ENCODE data around the gene COPE. TPM values are rescaled to one million over a fixed set of nuclear protein-coding genes. Genes with fewer than 3 reads are reported as not detected.

COPE gene
- polyA plus RNA-seq, 1 experiment: 170 TPM

GRCh38 chr19:18951721-18952281 lies 32.6 kb upstream of the COPE start:
- no peak for TF ChIP-seq CTCF (IDR thresholded peaks at IDR 0.05; ENCODE audit: low read depth, low read length)
- H3K4me3 ChIP-seq (ENCODE audit: low read depth, low read length): no peak overlapping the region
- no peaks in the 10 kb centered on the region for H3K9me3 ChIP-seq (ENCODE audit: control insufficient read depth, insufficient read depth, low read length)
- DNase-seq (ENCODE audit: low read depth, low spot score): no peak
- H3K27me3 ChIP-seq (ENCODE audit: control insufficient read depth, insufficient read depth, low read length): no peaks in the 10 kb centered on the region
- ChIA-PET CTCF (no interaction called here), POLR2A (no interaction called here)
- H3K27ac ChIP-seq (ENCODE audit: low read depth, low read length): no peak overlapping the region

- Histone ChIP-seq H3K4me3 (ENCODE audit: low read depth, low read length) (no peak overlapping the region), H3K9me3 (ENCODE audit: control insufficient read depth, insufficient read depth, low read length) (no peaks in the 10 kb centered on the region), H3K27me3 (ENCODE audit: control insufficient read depth, insufficient read depth, low read length) (no peaks in the 10 kb centered on the region), H3K27ac (ENCODE audit: low read depth, low read length) (no peak overlapping the region)
- ChIA-PET POLR2A (no interaction called here), CTCF (interaction anchor here (1.2 to 1.3 kb wide), 2 partner anchors 37 to 196 kb away, joined by 4 to 6 read pairs; no protein-coding TSS in a partner anchor)
- TF ChIP-seq CTCF (IDR thresholded peaks at IDR 0.05; ENCODE audit: low read depth, low read length): no peak
- DNase-seq (ENCODE audit: low read depth, low spot score): no peak
Observed at GRCh38 chr19:18949858-18950257, 30.7 kb upstream of the COPE start.

GRCh38 chr19:18948976-18949356 lies 29.8 kb upstream of the COPE start:
- CTCF ChIA-PET: no interaction called here
- Histone ChIP-seq H3K27ac (ENCODE audit: low read depth, low read length) (no peak overlapping the region), H3K4me3 (ENCODE audit: low read depth, low read length) (no peak overlapping the region), H3K27me3 (ENCODE audit: control insufficient read depth, insufficient read depth, low read length) (no peaks in the 10 kb centered on the region), H3K9me3 (ENCODE audit: control insufficient read depth, insufficient read depth, low read length) (no peaks in the 10 kb centered on the region)
- POLR2A ChIA-PET: no interaction called here
- TF ChIP-seq CTCF (IDR thresholded peaks at IDR 0.05; ENCODE audit: low read depth, low read length): no peak
- DNase-seq (ENCODE audit: low read depth, low spot score): no peak

GRCh38 chr19:18948075-18948975 lies 29.1 kb upstream of the COPE start:
- no peak overlapping the region for H3K4me3 ChIP-seq (ENCODE audit: low read depth, low read length)
- DNase-seq (ENCODE audit: low read depth, low spot score): no peak
- H3K27ac ChIP-seq (ENCODE audit: low read depth, low read length): no peak overlapping the region
- POLR2A ChIA-PET: interaction anchor here (0.6 kb wide), 1 partner anchor 15 kb away, joined by 4 read pairs; no protein-coding TSS in a partner anchor
- CTCF ChIA-PET: interaction anchor here (0.7 kb wide), 1 partner anchor 11 kb away, joined by 3 read pairs; no protein-coding TSS in a partner anchor
- no peaks in the 10 kb centered on the region for H3K9me3 ChIP-seq (ENCODE audit: control insufficient read depth, insufficient read depth, low read length)
- H3K27me3 ChIP-seq (ENCODE audit: control insufficient read depth, insufficient read depth, low read length): no peaks in the 10 kb centered on the region
- no peak for TF ChIP-seq CTCF (IDR thresholded peaks at IDR 0.05; ENCODE audit: low read depth, low read length)

- ChIA-PET CTCF (interaction anchor here (0.5 kb wide), 1 partner anchor 18 kb away, joined by 6 read pairs; no protein-coding TSS in a partner anchor), POLR2A (no interaction called here)
- no peaks in the 10 kb centered on the region for H3K9me3 ChIP-seq (ENCODE audit: control insufficient read depth, insufficient read depth, low read length)
- DNase-seq (ENCODE audit: low read depth, low spot score): no peak
- TF ChIP-seq CTCF (IDR thresholded peaks at IDR 0.05; ENCODE audit: low read depth, low read length): no peak
- no peak overlapping the region for H3K27ac ChIP-seq (ENCODE audit: low read depth, low read length)
- no peak overlapping the region for H3K4me3 ChIP-seq (ENCODE audit: low read depth, low read length)
- H3K27me3 ChIP-seq (ENCODE audit: control insufficient read depth, insufficient read depth, low read length): no peaks in the 10 kb centered on the region
Observed at GRCh38 chr19:18946918-18947317, 27.7 kb upstream of the COPE start.
